GM23248 (cell line): ENCODE results near the gene CCNY.

Experiments
- EZH2 ChIP-seq: fragments of 200-600 bp; sonication (generic); IDR thresholded peaks from 2 replicates; pipeline ENCODE4 v1.6.1; 2018; ENCODE audit warnings: antibody characterized with exemption, mild to moderate bottlenecking; ENCODE audit not compliant: insufficient read depth, poor library complexity, severe bottlenecking
- EZH2phosphoT487 ChIP-seq: fragments of 200-600 bp; sonication (generic); IDR thresholded peaks from 2 replicates; pipeline ENCODE4 v1.6.1; 2018; ENCODE audit warnings: antibody characterized with exemption, moderate library complexity, mild to moderate bottlenecking, low read depth; ENCODE audit not compliant: insufficient read depth

- no peak for TF ChIP-seq EZH2phosphoT487
- TF ChIP-seq EZH2 = no peak
These were observed 239.3 kb downstream of the CCNY start for GRCh38 chr10:35575640-35576039.
